ENCODE data around the gene GRPEL2.

Gene GRPEL2

GRCh38 chr5:149357370-149358293, 12.3 kb downstream of the GRPEL2 start, which contains the start of gene PCYOX1L:
Gene PCYOX1L, plus strand, starts transcription at chr5:149358046. Its CDS starts 23 bp downstream, at chr5:149358069.
- DNase-seq (ENCODE audit: low read depth, low spot score), result peak; percentile 98

- DNase-seq (ENCODE audit: low read depth, low spot score), result no peak
Measured at GRCh38 chr5:149358294-149358651, 13.0 kb downstream of the GRPEL2 start.

GRCh38 chr5:149358868-149359495, 13.7 kb downstream of the GRPEL2 start:
- DNase-seq (ENCODE audit: low read depth, low spot score), result no peak

- no peak for DNase-seq (ENCODE audit: low read depth, low spot score)
Measured at GRCh38 chr5:149360272-149360671, 15.0 kb downstream of the GRPEL2 start.

GRCh38 chr5:149362541-149362940, 17.2 kb downstream of the GRPEL2 start:
- DNase-seq (ENCODE audit: low read depth, low spot score), result peak; percentile 11

GRCh38 chr5:149363358-149363757, 18.1 kb downstream of the GRPEL2 start:
- no peak for DNase-seq (ENCODE audit: low read depth, low spot score)

- DNase-seq (ENCODE audit: low read depth, low spot score), result no peak
Measured at GRCh38 chr5:149363936-149364335, 18.6 kb downstream of the GRPEL2 start.

- no peak for DNase-seq (ENCODE audit: low read depth, low spot score)
Measured at GRCh38 chr5:149364719-149365118, 19.4 kb downstream of the GRPEL2 start.

- DNase-seq (ENCODE audit: low read depth, low spot score), result no peak
Measured at GRCh38 chr5:149365418-149365817, 20.1 kb downstream of the GRPEL2 start.

GRCh38 chr5:149366169-149366729, 20.9 kb downstream of the GRPEL2 start:
- no peak for DNase-seq (ENCODE audit: low read depth, low spot score)

GRCh38 chr5:149367249-149367971, 22.1 kb downstream of the GRPEL2 start:
- peak; percentile 94 for DNase-seq (ENCODE audit: low read depth, low spot score)

GRCh38 chr5:149367972-149368645, 22.8 kb downstream of the GRPEL2 start:
- DNase-seq (ENCODE audit: low read depth, low spot score), result no peak

- DNase-seq (ENCODE audit: low read depth, low spot score), result no peak
Measured at GRCh38 chr5:149370878-149371277, 25.6 kb downstream of the GRPEL2 start.

- DNase-seq (ENCODE audit: low read depth, low spot score), result peak; percentile 88
Measured at GRCh38 chr5:149371296-149371962, 26.1 kb downstream of the GRPEL2 start.

- DNase-seq (ENCODE audit: low read depth, low spot score), result no peak
Measured at GRCh38 chr5:149372076-149372795, 26.9 kb downstream of the GRPEL2 start.

GRCh38 chr5:149372932-149373331, 27.6 kb downstream of the GRPEL2 start:
- no peak for DNase-seq (ENCODE audit: low read depth, low spot score)

- DNase-seq (ENCODE audit: low read depth, low spot score), result no peak
Measured at GRCh38 chr5:149374303-149374702, 29.0 kb downstream of the GRPEL2 start.

GRCh38 chr5:149374801-149375200, 29.5 kb downstream of the GRPEL2 start:
- DNase-seq (ENCODE audit: low read depth, low spot score), result no peak

GRCh38 chr5:149375434-149375833, 30.1 kb downstream of the GRPEL2 start:
- no peak for DNase-seq (ENCODE audit: low read depth, low spot score)

GRCh38 chr5:149376104-149376503, 30.8 kb downstream of the GRPEL2 start:
- DNase-seq (ENCODE audit: low read depth, low spot score), result no peak

Data from ELF-1 (cell line).